T-helper 9 cell (primary cell): ENCODE results near the gene KARS1.

Source experiments
- DNase-seq: peaks from one replicate; pipeline ENCODE4 v3.0.0-alpha.2; 2020
- total RNA-seq, 2 donors: gene quantifications; one replicate each; lab custom pipeline; 2026; lab: John Stamatoyannopoulos, UW

The KARS1 gene
- 206 to 249 reads per million in 2 donors for total RNA-seq

DNA sequence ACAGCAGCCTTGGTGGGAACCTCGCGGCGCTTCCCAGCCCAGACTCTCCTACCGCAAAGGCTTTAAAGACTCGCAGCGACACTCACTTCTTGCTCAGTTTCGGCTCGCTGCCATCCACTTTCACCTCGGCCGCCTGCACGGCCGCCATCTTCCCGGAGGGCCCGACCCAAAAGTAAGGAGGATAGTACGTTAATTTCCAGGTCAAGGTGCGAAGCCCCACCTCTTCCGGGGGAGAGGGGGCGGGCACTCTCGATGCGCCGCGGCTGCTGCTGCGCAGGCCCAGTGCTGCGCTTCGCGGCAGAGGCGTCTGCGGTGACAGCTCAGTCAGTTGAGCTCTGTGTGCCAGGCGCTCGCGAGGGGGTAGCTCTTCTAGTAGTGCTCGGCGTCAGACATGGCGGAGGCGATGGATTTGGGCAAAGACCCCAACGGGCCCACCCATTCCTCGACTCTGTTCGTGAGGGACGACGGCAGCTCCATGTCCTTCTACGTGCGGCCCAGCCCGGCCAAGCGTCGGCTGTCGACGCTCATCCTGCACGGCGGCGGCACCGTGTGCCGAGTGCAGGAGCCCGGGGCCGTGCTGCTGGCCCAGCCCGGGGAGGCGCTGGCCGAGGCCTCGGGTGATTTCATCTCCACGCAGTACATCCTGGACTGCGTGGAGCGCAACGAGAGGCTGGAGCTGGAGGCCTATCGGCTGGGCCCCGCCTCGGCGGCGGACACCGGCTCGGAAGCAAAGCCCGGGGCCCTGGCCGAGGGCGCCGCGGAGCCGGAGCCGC lies at the start of gene KARS1, which contains the start of gene TERF2IP:
TSS of gene KARS1 (minus strand) at position 174 of the 773 bp plus-strand sequence. CDS start at position 148, 26 bp downstream.
TSS of gene TERF2IP (plus strand) at position 282 of the 773 bp plus-strand sequence. CDS start at position 392, 110 bp downstream.
- peak; percentile 87 for DNase-seq

DNA sequence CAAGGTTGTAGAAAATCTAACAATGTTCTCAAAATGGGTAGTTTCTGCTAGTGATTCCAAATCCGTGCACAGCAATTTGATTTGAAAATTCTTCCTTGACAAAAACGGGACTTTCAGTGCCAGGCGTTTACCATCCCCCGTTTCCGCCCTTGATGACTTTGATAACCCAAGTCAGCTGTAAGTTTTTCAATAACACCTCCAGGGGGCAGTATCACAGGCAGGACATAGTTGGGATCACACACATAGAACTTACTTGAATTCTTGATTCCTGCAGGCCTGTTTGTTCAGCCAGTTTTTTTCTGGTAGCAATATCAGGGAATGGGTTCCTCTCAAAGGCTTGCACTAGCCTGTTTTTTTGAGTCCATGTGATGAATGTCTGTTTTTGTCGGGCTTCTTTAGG lies 48.2 kb upstream of the KARS1 start:
- no peak for DNase-seq

DNA sequence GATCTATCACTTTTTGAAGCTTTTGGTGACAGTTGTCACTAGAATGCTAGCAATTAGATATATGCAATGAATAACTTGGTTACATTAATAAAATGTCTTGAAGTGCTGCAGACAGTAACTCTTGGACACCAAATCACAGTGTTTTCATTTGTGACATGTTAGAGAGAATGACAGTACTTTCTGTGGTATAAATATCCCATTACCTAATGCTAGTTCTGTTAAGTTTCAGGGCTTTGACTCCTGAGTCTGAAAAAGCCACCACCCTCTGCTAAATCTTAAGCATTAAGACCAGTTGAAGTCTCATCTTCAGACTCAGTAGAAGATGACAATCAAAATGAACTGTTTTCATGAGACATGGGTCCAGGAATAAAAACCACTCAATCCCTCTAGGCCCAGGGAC lies 39.9 kb upstream of the KARS1 start:
- no peak for DNase-seq

DNA sequence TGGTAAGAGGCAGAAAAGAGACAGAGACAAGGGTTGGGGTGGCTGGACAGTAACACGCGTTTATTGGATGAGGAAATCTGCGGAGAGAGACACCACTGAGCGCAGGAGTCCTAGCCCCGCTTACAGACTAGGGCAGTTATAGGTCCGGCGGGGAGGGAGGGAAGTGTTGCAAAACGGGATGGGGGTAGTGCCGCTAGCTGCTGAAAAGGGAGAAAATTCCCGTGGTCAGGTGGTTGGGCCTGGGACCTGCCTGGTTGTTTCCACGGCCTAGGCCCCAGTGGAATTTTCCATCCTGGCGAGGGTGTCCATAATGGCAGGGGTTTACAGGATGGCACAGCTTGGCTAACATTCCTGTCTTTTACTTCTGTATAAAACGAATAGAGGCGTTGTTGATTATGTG lies 34.8 kb upstream of the KARS1 start:
- no peak for DNase-seq

DNA sequence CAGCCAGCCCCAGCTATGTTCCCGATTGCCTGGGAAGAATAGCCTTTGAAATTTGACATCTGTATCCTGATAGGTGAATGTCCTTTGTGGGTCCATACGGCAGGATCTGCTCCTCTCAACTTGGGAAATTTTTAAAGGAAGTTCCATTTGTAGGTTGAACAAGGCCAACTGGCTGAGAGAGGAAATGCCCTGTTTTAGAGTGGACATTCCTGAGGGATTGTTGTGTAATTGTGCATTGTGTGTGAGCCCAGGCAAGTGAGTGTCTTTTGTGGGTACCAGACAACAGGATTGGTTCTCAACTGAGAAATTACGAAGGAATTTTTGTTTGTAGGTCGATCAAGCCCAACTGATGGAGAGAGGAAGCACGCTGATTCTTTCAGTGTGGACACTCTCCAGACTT lies 31.9 kb upstream of the KARS1 start:
- DNase-seq, result no peak

DNA sequence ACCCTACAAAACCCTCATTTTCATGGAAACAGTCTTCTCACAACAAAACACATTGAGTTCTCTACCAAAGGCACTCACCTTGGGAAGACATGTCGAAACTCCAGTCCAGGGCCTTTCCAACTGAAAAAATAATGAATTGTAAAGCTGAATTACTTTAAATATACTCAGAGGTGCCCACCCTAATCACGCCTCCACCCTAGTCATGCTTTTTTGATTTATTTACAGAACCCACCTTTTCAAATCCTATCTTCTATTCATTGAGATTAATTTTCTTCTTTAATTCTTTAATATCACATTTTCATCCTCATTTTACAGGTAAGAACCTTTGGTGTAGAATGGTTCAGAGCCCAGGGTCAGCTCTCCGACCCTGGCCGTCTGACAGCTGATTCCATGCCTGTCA lies 29.4 kb upstream of the KARS1 start, which contains the start of gene CPHXL2:
TSS of gene CPHXL2 (minus strand) at position 101 of the 400 bp plus-strand sequence. CDS start at position 91, 10 bp downstream.
- no peak for DNase-seq

DNA sequence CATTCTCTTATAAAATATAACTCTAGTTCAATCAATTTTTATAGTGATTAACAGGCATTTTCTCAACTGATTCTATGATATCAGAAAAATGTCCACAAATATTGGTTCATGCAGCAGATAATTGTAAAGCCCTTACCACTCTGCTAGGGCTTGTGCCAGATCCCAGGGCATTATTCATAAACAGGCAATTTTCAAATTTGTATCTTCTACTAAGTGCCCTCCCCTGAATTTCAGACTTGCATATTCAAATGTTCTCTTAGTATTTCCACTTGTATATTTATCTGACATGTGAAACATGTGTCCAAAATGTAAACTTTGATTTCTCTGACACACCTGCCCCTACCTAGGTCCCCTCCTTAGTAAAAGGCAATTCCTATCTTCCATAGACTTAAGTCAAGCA lies 20.0 kb upstream of the KARS1 start:
- no peak for DNase-seq

DNA sequence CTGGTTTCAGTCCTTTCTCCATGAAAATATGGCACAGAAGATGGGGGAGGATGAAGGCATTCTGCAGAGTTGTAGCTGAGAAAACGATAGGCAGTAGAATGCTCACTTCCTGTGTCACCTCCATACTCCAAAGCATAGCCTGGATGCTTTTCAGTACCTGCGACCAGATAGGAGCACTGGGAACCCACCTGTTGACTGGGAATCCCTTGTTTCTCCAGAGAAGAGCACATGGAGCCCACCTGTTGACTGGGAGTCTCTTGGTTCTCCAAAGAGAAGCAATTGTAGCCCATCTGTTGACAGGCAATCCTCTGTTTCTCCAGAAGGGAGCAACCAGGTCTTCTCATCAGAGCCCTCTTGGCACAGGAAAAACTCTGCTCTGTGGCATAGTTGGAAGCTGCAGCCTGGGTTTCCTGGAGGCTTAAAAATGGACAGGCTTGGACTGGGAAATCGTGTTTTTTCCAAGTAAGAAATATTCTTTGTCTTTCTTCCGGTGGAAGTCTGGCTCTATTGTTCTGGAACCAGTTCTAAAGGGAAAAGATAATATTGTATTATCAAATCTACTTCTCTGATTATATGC lies 13.3 kb upstream of the KARS1 start:
- no peak for DNase-seq

DNA sequence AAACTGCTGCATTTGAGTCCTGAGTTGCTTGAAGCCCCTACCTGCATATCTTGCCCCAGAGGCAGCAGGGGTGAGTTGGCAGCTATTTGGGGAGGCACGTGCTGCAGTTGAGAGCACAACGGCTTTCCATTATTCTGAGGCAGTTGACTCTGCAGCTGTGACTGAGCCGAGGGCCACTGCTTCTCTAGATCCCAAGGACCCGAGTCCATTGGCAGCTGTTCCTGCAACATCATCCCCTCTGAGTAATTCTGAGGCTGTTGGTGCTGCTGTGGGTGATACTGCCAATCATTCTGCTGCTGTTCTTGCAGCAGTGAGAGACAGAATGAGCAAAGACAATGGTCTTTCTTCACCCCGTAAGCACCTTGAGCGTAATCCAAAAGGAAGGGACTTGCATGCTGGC lies 12.9 kb upstream of the KARS1 start:
- no peak for DNase-seq

DNA sequence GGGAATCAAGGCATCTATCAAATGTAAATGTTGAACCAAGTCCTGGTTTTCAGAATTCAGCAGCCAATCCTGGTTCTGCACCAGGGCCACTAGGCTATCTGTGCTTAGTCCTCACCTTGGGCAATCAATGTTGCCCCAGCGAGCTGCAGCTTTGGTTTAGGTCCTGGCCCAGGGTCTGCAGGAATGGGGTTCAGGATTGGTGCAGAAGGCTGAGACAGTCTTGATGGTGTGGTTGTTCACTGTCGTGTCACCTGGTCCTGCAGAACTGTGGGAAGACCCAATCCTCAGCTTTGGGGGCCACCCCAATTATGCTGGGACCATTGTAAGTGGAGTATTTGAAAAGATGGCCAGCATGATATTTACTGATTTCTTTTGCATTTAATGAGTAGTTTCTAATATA lies 10.7 kb upstream of the KARS1 start:
- DNase-seq, result no peak

DNA sequence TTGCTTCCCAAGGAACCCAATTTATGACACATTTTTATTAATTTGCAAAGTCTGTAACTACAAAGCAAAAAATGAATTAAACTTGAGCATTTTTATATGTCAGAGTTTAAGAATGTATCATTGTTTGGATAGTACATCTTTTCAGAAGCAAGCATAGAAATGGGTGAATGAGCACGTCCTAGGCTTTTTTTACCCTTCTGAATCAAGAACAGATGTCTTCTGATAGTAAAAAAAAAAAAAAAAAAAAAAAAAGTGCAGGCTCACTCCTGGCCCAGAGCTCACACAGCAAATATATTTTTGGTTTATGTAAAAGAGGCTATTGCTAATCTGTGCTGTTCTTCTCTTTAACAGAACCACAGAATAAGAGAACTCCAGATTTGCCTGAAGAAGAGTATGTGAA lies 6.5 kb upstream of the KARS1 start:
- no peak for DNase-seq

DNA sequence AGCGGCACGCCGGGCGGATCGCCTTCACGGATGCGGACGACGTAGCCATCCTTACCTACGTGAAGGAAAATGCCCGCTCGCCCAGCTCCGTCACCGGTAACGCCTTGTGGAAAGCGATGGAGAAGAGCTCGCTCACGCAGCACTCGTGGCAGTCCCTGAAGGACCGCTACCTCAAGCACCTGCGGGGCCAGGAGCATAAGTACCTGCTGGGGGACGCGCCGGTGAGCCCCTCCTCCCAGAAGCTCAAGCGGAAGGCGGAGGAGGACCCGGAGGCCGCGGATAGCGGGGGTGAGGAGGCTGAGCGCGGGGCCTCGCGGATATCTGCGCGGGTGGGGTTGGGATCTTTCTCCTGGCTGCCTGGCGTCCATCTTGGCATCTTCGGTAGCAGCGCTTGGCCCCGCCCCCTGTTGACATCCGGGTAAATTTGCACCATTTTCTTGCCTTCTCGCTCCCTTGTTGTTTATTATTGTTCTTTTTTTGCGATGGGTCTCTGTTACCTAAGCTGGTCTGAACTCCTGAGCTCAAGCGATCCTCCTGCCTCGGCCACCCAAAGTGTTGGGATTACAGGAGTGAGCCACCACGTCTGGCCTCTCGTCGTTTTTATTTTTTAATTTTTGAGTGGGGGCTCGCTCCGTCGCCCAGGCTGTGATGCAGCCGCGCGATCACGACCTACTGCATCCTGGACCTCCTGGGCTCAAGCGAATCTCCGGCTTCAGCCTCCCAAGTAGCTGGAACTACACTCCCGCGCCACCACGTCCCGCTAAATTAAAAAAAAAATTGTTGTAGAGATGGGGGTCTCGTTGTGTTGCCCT lies 1.0 kb upstream of the KARS1 start:
- DNase-seq, result peak; percentile 84

DNA sequence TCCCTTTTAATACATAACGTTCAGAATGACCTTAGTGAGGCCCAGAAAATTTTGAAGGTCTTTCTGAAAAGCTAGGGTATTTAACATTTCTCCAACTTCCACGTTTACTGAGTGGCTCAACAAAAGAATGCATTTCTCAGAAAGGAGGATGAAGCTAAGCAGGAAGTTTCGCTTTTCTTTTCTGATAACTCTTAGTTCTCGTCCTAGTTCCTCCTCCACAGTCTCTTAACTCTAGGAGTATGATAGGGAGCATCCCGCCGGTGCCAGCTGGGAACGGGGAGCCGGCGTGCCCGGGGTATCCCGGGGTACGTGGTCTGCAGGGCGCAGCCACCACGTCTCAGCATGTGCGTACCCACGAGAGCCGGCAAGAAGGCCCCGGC lies 363 bp downstream of the KARS1 start:
- no peak for DNase-seq

DNA sequence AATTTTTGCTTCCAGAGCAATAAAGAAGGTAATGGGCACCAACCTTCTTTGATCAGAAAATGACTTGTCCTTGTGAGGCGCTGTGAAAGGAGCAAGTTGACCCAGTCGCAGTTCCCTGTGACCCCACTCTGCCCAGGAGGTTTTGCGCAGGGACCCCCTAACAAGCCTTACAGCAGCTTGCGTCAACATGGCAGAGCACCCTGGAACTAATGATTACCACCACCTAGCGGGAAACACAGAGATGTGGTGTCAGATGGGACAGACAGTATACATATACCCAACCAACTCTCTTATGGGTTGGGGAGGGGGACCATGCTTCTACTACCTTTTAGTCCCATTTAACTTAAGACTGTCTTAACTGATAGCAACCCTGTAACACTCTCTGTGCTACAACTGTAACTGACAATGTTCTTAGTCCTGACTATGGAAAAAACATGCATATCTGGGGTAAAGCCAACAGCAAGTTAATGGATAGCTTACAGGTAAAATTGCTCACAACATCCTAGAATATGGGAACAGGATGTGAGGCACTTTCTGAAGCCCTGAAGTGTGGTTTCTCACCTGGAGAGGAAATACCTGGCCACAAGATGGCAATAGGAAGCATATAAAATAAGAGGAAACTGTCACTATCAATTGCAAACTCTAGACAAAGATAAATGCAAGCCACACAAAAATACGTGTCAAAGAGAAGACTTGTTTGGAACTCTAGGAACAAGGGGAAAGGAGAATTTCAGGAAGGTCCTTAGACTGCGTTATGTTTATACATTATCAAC lies 3.0 kb downstream of the KARS1 start:
- DNase-seq, result no peak

DNA sequence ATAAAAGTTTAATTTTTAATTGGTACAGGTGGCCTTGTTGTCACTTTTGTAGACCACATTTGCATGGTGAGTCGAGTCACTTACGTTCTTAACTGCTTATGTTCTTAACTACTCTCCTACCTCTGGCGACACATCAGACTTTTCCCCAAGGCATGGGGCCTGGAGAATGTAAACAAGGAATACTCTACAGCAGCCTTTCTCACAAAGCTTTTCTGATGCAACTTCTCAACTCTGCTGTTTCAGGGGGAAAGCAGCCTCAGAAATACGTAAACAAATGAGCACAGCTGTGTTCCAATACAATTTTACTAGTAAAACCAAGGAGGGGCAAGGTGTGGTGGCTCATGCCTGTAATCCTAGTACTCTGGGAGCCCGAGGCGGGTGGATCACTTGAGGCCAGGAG lies 6.9 kb downstream of the KARS1 start:
- no peak for DNase-seq

DNA sequence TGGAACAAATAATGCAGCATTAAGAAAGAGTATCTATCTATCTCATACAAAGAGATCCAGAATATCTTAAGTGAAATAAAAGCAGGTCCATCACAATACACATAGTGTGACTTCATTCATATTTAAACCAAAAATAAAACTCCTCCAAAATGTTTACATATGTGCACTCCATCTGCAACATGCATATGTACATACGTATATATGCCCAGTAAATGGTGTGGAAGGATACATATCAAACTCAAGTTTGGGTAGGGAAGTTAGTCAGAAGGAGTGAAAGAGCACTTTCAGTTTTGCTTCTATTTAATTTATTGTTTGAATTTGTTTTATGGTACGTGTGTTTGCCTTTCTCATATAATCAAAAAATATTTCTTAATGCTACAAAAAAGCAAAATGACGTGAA lies 12.4 kb downstream of the KARS1 start:
- DNase-seq, result no peak

DNA sequence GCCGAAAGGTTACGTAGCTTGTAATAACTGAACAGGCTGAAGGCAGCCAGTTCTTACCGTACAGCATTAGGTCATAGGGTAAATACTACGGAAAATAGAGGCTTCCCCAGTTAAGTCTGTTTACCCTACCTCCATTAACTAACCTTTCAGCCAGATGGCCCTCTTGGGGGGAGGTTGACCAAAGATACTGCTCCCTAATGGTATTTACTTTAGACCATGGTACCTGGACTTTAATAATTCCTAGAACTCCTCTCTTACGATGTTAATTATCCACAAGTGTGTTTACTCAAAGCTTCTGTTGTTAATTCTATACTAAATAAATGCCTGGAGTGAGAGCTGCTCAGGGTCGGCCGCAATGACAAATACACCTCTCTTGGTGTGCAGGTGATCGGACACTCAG lies 14.6 kb downstream of the KARS1 start:
- DNase-seq, result no peak

DNA sequence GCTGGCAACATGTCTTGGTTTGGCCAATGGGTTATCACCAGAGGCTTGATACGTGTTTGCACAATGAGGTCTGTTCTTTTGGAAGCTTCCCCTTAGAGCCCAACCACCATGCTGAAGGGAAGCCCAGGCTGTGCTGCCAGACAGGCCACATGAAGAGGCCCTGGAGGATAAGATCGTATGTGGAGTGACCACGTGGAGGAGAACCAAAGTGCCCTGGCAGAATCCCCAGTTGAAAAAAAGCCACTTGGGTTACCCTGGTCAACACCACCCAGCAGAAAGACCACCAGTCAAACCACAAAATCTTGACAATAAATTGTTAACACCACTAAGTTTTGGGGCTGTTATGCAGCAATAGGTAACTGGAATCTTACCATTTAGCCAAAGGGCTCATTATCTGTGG lies 17.4 kb downstream of the KARS1 start:
- no peak for DNase-seq

DNA sequence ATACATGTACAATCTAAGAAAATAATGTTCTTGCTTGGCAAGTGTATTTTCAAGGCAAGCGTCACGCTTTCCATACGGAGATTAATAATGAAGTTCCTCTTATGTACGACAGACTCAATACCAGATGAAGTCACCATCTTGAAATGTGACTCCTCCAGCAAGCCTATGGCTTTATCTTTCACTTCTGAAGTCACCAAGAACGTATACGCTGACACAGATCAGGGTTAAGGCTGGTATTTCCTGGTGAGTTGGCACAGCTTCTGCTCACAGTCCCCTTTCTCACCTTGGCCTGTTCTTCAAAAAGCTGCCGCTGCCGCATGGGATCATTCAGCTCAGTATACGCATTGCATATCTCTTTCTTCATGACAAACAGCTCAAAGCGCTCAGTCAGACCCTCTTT lies 18.3 kb downstream of the KARS1 start:
- DNase-seq, result no peak

DNA sequence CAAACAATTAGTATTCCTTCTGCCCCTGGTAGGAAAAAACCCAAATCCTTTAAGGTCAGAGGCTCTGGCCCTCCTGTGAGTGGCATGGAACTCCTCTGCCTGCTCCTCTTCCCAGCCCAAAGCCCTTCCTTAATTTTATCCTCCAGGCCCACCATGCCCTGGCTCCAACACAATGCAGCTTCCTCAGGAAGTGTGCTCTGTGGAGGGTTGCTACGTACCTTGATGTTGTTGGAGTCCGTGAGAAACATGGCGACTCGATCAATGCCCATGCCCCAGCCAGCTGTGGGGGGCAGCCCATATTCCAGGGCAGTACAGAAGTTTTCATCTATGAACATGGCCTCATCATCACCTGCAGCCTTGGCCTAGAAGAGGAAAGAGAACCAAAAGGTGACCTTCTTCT lies 19.1 kb downstream of the KARS1 start:
- DNase-seq, result no peak

DNA sequence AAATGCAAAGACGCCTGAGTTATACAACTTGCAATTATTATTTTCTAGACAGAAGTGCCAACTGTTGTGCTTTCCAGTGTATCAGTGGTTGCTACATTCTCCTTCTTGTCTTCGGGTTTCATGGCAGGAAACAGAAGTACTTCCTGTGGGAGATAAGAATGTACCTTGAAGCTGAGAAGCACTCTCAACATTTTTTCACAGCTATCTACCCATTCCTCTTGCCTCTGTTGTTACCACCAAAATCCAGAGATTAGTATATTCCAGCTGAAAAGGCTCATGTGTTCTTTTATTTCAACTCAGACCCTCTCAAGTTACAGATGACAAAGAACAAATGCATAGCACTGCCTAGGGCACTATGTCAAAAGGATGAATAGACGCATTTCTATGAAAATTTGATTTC lies 19.6 kb downstream of the KARS1 start:
- no peak for DNase-seq

DNA sequence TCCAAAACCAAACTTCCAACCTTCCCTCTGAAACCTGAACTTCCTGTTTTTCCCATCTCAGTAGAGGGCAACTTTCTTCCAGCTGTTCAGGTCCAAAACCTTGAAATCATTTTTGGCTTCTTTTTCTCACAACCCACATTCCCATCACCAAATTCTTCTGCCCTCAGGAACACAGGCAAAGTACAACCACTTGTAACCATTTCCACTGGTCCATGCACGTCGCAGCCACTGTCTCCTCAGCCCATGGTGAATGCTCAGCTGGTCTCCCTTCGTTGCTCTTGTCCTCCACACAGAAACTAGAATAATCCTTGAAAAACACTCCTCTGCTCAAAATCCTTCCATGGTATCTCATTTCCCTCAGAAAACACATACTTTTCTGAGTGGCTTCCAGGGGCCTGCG lies 20.7 kb downstream of the KARS1 start:
- DNase-seq, result no peak

DNA sequence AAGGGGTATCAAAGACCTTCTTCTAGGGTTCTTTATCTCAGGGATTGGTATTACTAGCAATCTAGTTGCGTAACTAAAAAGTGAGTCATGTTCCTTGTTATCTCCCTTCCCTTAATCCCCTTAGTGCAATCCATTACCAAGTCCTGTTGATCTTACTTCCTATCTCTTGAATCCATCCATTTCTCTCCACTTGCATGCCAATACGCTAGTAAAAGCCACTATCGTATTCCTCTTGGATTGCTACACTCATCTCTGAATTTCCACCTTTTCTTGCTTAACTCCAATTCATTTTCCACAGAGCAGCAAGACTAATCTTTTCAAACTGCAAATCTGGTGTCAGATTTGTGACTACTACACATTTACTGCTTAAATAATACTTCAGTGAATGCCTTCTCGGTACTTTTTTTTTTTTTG lies 22.5 kb downstream of the KARS1 start:
- no peak for DNase-seq
